ENCODE measurements around the gene PLAU.

DNA sequence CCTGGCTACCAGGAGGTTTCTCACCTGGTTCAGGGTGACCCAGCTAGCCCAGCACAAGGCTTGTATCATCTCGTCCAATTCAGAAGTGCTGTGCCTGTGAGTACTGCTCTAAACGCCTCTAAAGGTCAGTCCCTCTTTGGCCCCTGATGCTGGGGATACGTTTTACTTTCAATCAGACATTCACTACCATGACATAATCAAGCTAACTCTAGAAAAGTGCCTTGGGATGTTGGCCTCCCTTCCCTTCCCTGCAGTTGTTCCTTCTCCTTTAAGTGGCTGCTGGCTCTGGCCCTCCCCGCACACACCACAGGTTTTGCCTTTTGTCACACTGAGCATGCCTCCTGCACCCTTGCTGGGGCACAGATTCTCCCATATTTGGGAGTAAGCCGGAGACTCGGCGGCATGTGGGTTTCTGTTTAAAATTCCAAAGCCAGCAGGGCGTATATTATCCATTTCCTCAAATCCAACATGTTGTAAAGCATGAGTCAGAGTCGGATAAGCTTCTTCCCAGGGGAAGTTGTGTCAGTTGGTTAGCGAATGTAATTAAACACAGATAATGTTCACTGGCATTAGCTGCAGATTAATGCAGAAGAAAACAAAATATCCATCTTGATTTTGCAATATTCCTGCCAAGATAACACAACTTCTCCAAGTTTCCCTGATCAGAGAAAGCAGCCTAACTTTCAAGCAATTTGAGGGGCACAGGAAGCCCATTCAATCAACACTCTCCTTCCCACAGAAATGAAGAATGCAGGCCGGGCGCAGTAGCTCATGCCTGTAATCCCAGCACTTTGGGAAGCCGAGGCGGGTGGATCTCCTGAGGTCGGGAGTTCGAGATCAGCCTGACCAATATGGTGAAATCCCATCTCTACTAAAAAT, 55.2 kb downstream of the PLAU start:
- TF ChIP-seq, protein P1, sequence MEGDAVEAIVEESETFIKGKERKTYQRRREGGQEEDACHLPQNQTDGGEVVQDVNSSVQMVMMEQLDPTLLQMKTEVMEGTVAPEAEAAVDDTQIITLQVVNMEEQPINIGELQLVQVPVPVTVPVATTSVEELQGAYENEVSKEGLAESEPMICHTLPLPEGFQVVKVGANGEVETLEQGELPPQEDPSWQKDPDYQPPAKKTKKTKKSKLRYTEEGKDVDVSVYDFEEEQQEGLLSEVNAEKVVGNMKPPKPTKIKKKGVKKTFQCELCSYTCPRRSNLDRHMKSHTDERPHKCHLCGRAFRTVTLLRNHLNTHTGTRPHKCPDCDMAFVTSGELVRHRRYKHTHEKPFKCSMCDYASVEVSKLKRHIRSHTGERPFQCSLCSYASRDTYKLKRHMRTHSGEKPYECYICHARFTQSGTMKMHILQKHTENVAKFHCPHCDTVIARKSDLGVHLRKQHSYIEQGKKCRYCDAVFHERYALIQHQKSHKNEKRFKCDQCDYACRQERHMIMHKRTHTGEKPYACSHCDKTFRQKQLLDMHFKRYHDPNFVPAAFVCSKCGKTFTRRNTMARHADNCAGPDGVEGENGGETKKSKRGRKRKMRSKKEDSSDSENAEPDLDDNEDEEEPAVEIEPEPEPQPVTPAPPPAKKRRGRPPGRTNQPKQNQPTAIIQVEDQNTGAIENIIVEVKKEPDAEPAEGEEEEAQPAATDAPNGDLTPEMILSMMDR (IDR thresholded peaks at IDR 0.05) = no peak
- no peak for TF ChIP-seq POLR2A (IDR thresholded peaks at IDR 0.05)

All from testis (tissue), 2 donors.